Mammary epithelial cell (primary cell): ENCODE measurements around the gene GRB10.

ENCODE experiments used
- CTCF ChIP-seq, 2 donors: IDR thresholded peaks in 1 of 2; conservative IDR thresholded peaks in 1 of 2; 2 replicates each; pipeline ENCODE4 v1.5.1; 2011 to 2012; ENCODE audit warnings: inconsistent platforms in 2 of 2, low read length in 2 of 2, mild to moderate bottlenecking in 2 of 2, control low read depth in 1 of 2, low read depth in 1 of 2; ENCODE audit not compliant: insufficient read depth in 1 of 2; ENCODE audit errors: extremely low read depth in 1 of 2
- EZH2 ChIP-seq: IDR thresholded peaks from 2 replicates; pipeline ENCODE4 v1.6.1; 2012; ENCODE audit warnings: low read length, inconsistent platforms, borderline replicate concordance

- TF ChIP-seq CTCF (conservative IDR thresholded peaks at IDR 0.05 in 1 of 2, IDR thresholded peaks at IDR 0.05 in 1 of 2; ENCODE audit: extremely low read depth in 1 of 2, insufficient read depth in 1 of 2, low read depth in 1 of 2, low read length in 2 of 2) (no peak), EZH2 (no peak)
Observed at GRCh38 chr7:50738932-50739331, 43.8 kb downstream of the GRB10 start.
